Fibroblast of mammary gland (primary cell): ENCODE measurements around the gene AHRR.

ENCODE experiments used
- DNase-seq: peaks from one replicate; pipeline ENCODE4 v3.0.0-alpha.2; 2010; ENCODE audit warnings: low read depth
- H3K4me3 ChIP-seq: 2 replicates; pipeline ENCODE4 v1.5.1; 2011; ENCODE audit warnings: low read depth, mild to moderate bottlenecking, low read length, moderate library complexity; ENCODE audit not compliant: control insufficient read depth
- TF ChIP-seq, protein P1 (sequence below): conservative IDR thresholded peaks from 2 replicates; pipeline ENCODE4 v1.5.1; 2011; ENCODE audit warnings: low read depth, low read length, inconsistent platforms; ENCODE audit not compliant: control insufficient read depth, insufficient read depth

The AHRR gene

DNA sequence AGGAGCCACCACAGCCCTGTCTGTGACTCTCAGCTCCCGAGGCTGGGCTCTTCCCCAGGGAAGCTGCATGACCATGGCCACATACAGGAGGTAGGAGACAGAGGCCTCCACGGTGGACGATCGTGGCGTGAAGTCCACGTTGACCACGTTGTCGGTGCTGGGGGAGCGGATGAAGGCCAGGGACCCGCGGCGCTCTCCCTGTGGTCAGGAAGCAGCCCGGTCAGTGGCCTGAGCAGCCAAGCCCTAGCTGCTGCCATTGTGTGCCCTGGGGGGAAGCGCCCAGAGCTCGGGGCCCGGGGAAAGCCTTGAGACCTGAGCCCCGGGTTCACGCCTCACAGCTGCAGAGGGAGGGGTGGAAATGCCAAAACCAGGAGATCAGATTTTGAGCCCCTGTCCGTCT is 155.7 kb downstream of the AHRR start:
- H3K4me3 ChIP-seq, result no peak overlapping the region
- DNase-seq, result no peak
- TF ChIP-seq, protein P1, sequence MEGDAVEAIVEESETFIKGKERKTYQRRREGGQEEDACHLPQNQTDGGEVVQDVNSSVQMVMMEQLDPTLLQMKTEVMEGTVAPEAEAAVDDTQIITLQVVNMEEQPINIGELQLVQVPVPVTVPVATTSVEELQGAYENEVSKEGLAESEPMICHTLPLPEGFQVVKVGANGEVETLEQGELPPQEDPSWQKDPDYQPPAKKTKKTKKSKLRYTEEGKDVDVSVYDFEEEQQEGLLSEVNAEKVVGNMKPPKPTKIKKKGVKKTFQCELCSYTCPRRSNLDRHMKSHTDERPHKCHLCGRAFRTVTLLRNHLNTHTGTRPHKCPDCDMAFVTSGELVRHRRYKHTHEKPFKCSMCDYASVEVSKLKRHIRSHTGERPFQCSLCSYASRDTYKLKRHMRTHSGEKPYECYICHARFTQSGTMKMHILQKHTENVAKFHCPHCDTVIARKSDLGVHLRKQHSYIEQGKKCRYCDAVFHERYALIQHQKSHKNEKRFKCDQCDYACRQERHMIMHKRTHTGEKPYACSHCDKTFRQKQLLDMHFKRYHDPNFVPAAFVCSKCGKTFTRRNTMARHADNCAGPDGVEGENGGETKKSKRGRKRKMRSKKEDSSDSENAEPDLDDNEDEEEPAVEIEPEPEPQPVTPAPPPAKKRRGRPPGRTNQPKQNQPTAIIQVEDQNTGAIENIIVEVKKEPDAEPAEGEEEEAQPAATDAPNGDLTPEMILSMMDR, result no peak

DNA sequence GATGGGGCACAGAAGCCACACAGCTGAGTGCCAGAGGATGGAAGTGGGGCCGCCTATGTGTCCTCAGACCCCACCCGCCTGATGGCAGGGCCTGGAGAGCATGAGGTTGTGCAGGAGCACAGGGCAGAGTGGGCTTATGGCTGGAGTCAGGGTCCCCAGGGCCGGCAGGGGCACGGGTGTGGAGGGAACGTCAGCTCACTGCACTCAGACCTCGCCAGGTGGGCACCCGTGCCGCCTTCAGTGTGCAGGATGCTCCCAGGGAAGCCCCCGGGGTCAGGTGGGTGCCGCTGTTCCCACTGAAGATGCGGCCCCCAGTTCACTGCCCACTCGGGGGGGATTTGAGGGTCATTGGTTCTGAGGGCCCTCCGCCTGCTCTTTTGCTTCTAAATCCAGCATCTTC is 156.4 kb downstream of the AHRR start:
- DNase-seq, result no peak
- TF ChIP-seq, protein P1, result no peak
- no peak overlapping the region for H3K4me3 ChIP-seq

DNA sequence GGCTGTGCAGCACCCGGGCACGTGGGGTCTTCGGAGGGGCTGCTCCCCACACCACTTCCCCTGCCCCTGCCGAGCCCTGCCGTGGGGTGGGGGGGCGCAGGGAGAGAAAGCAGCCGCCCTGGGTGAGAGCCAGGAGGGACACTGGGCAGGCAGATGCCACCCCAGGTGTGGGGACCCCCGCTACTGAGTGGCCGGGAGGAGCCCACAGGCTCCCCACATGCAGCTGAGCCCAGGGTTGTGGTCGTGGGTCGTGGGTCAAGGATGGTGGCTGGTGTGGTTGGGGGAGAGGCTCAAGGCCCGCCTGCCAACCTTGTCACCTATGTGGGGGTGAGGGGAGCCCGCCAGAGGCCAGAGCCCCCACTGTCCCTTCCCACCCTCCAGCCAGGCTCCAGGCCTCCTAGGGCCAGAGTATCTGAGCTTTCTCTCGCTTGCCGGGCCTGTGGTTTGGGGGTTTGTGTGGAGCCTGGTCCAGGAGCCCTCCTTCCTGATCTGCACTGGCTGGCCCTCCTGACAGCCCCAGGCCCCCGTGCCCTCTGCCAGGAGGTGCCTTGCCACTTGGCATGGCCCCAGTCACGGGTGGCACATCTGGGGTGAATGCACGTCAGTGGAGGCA is 157.0 kb downstream of the AHRR start:
- TF ChIP-seq, protein P1, result no peak
- DNase-seq, result no peak
- no peak overlapping the region for H3K4me3 ChIP-seq

DNA sequence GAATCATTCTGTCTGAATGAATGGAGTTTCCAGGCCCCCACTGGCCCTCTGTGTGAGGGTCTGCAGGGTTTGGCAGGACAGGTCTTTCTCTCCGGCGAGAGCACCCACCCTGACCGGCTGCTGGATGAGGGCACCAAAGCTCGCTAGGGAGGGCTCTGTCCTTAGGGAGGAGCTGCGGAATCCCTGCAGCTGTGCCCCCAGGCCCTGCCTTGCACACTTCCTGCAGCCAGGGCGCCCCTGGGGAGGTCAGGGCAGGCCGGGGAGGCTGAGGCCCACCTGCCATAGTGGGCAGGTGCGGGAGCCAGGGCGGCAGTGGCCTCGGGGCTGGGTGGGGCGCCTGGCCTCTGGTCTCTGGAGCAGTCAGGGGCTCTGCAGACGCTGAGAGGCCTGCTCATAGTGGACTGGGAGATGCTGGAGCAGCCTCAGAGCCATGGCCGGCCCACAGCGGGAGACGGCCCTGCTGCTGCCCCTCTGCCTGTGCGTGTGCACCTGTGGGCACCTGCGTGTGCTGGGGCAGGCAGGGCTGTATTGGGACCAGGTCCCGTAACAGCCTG is 157.5 kb downstream of the AHRR start:
- TF ChIP-seq, protein P1, result no peak
- no peak overlapping the region for H3K4me3 ChIP-seq

DNA sequence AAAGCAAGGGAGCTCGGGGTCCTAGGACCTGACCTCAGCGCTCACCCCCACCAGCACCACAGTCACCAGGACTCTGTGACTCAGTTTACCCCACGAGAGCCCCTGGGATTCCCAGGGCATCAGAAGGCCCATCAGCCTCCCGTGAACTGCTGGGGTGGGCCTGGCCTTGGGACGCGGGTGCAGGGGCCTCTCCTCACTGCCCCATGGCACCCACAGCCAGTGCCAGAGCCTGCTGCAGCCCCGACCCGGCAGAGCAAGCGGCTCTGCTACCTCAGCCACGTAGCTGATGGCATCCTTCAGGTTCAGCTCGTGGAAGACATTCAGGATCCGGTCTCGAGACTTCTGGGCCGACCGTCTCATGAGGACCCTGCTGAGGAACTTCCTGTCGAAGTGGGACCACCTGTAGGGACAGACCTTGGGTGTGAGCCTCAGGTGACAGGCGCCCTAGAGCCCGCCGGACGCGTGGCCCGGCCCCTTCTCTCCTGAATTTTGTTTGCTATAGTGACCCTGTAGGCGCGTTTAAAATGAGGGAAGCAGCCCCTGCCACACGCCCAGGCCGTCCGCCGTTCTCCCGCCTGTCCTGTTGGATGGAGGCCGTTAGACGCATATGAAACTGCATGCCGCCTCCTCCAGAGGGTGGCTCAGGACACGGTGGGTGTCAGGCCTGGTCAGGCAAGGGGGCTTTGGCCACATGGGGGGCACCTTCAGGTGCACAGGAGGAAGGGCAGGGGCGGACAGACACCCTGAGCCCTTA is 158.2 kb downstream of the AHRR start:
- TF ChIP-seq, protein P1, result no peak
- H3K4me3 ChIP-seq, result no peak overlapping the region
- DNase-seq, result no peak

More for the DNA sequence above, 157.5 kb downstream of the AHRR start:
- no peak for DNase-seq

DNA sequence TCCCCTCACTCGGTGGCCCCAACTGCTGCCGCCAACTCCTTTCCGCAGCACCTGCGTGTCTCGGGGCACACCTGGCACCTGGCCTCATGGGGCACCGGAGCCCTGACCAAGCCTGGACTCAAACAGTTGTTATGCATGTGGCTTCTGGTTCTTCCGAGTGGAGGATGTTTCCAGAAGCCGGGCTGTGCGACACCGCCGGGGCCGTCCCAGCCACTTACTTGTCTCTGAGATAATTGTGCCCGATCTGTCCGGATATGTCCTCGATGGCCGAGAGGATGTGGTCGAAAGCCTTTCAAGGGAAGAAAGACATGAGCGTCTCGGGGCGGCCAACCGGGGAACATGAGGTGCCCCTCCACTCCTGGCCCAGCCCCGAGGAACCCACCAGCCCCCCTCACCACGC is 159.8 kb downstream of the AHRR start:
- TF ChIP-seq, protein P1, result no peak
- DNase-seq, result no peak

More for the DNA sequence above, 159.8 kb downstream of the AHRR start:
- no peak overlapping the region for H3K4me3 ChIP-seq
